Aorta (tissue), 5 donors: ENCODE results near the gene TGM5. TPM values are rescaled to one million over a fixed set of nuclear protein-coding genes. Genes with fewer than 3 reads are reported as not detected.

Experiments used
- ATAC-seq: fragments of 200-7000 bp; cut with Tn5 transposase; one replicate; pipeline ENCODE4 v1.9.1; 2022; ENCODE audit warnings: moderate library complexity; ENCODE audit not compliant: low FRiP score
- DNase-seq, 2 donors: peaks; one replicate each; pipeline ENCODE4 v3.0.0-alpha.2; 2020
- H3K27ac ChIP-seq, 2 donors: one replicate each; pipeline ENCODE4 v1.5.1; 2013; ENCODE audit warnings: low read length in 2 of 2, mild to moderate bottlenecking in 2 of 2, moderate library complexity in 2 of 2, control low read depth in 1 of 2, inconsistent platforms in 1 of 2, low read depth in 1 of 2
- H3K27me3 ChIP-seq, 2 donors: one replicate each; pipeline ENCODE4 v1.6.1; 2013; ENCODE audit warnings: control low read depth in 1 of 2, low read length in 1 of 2, mild to moderate bottlenecking in 1 of 2, moderate library complexity in 1 of 2; ENCODE audit not compliant: insufficient read depth in 2 of 2, control insufficient read depth in 1 of 2
- H3K36me3 ChIP-seq, 2 donors: one replicate each; pipeline ENCODE4 v1.6.1; 2013; ENCODE audit warnings: control low read depth in 1 of 2, low read length in 1 of 2, mild to moderate bottlenecking in 1 of 2; ENCODE audit not compliant: insufficient read depth in 2 of 2, control insufficient read depth in 1 of 2
- H3K4me1 ChIP-seq, 2 donors: one replicate each; pipeline ENCODE4 v1.6.1; 2013; ENCODE audit warnings: low read length in 2 of 2, control low read depth in 1 of 2, mild to moderate bottlenecking in 1 of 2, moderate library complexity in 1 of 2; ENCODE audit not compliant: insufficient read depth in 2 of 2, control insufficient read depth in 1 of 2
- H3K4me3 ChIP-seq, 2 donors: one replicate each; pipeline ENCODE4 v1.5.1; 2013; ENCODE audit warnings: low read length in 2 of 2, control low read depth in 1 of 2, mild to moderate bottlenecking in 1 of 2
- H3K9me3 ChIP-seq: one replicate; pipeline ENCODE4 v1.6.1; 2013; ENCODE audit warnings: mild to moderate bottlenecking, low read length; ENCODE audit not compliant: control insufficient read depth
- WGBS, 2 donors: extraction: QIAGEN DNeasy Blood & Tissue Kit; methylation state at CpG; one replicate each; pipeline ENCODE4 v1.1.7; 2013; 5-methylcytosine and 5-hydroxymethylcytosine counted together
- intact Hi-C, 2 donors: fragments of 100-400 bp; cut with DNase I; formaldehyde crosslinking; loops; one replicate each; pipeline versions ENCODE4 v1.14.2 to v1.15.0; 2022
- polyA plus RNA-seq, 2 donors: library from polyadenylated mRNA; stranded (reverse); fragments of 200-250 nt; gene quantifications; one replicate each; pipeline ENCODE4 v1.2.3, GENCODE V29; 2013
- total RNA-seq, 2 donors: library from RNA; stranded (reverse); fragmentation: NEBNext Ultra II Directional; extraction: Animal tissue kit (Norgen Biotek cat#: 25700); gene quantifications; one replicate each; pipeline ENCODE4 v1.2.1, GENCODE V29; 2021
- donor health status: healthy with polysubstance abuse.
- donor health status: Bipolar disorder and iron deficiency.
- donor health status: DM: no; HTN: no; CAD: no.
- donor health status: DM: no; HTN: no; CAD: no.
- donor health status: DM: yes; HTN: yes; CAD: no.

TGM5 gene
- total and polyA plus RNA-seq, 4 donors: 0.84 TPM; not detected in 3

GRCh38 chr15:43244092-43244491 is 22.6 kb downstream of the TGM5 start:
- DNase-seq (no peak), ATAC-seq (no peak)
- 91 to 92% methylated on average over 4 of the region's 4 CpGs for WGBS, 2 donors
- Histone ChIP-seq H3K27ac (no peak overlapping the region), H3K9me3 (no peaks in the 10 kb centered on the region), H3K4me1 (no peaks in the 10 kb centered on the region), H3K27me3 (no peaks in the 10 kb centered on the region), H3K4me3 (no peak overlapping the region), H3K36me3 (no peaks in the 10 kb centered on the region)
- intact Hi-C loops: no loop called here

- H3K27ac ChIP-seq: no peak overlapping the region
- ATAC-seq (no peak), DNase-seq (no peak)
- H3K36me3 ChIP-seq: no peaks in the 10 kb centered on the region
- no peaks in the 10 kb centered on the region for H3K27me3 ChIP-seq
- intact Hi-C loops: no loop called here
- no peaks in the 10 kb centered on the region for H3K9me3 ChIP-seq
- H3K4me1 ChIP-seq: no peaks in the 10 kb centered on the region
- 99 to 100% methylated on average over 2 of the region's 2 CpGs for WGBS, 2 donors
- H3K4me3 ChIP-seq: no peak overlapping the region
These were observed 23.6 kb downstream of the TGM5 start for GRCh38 chr15:43243020-43243645.

- Histone ChIP-seq H3K9me3 (no peaks in the 10 kb centered on the region), H3K27me3 (no peaks in the 10 kb centered on the region), H3K36me3 (no peaks in the 10 kb centered on the region), H3K27ac (no peak overlapping the region), H3K4me1 (no peaks in the 10 kb centered on the region), H3K4me3 (no peak overlapping the region)
- intact Hi-C loops: no loop called here
- ATAC-seq (no peak), DNase-seq (no peak)
- 93% methylated on average over 5 of the region's 5 CpGs for WGBS, 2 donors
These were observed 24.1 kb downstream of the TGM5 start for GRCh38 chr15:43242616-43243015.

GRCh38 chr15:43241100-43241499 is 25.6 kb downstream of the TGM5 start:
- H3K36me3 ChIP-seq: no peaks in the 10 kb centered on the region
- no peaks in the 10 kb centered on the region for H3K9me3 ChIP-seq
- peak; percentile 86 for ATAC-seq
- H3K4me1 ChIP-seq: no peaks in the 10 kb centered on the region
- no peak overlapping the region for H3K27ac ChIP-seq
- no peak overlapping the region for H3K4me3 ChIP-seq
- DNase-seq: peak; percentile 75 to 83
- 5 to 7% methylated on average over 1 of the region's 1 CpG for WGBS, 2 donors
- H3K27me3 ChIP-seq: no peaks in the 10 kb centered on the region
- intact Hi-C loops: no loop called here

- Histone ChIP-seq H3K27me3 (no peaks in the 10 kb centered on the region), H3K4me3 (no peak overlapping the region), H3K27ac (no peak overlapping the region), H3K36me3 (no peaks in the 10 kb centered on the region), H3K4me1 (no peaks in the 10 kb centered on the region), H3K9me3 (no peaks in the 10 kb centered on the region)
- intact Hi-C loops: no loop called here
- ATAC-seq (no peak), DNase-seq (no peak)
- WGBS, 2 donors: 93 to 96% methylated on average over 7 of the region's 7 CpGs
These were observed 26.8 kb downstream of the TGM5 start for GRCh38 chr15:43239732-43240491.

- H3K4me1 ChIP-seq: no peaks in the 10 kb centered on the region
- intact Hi-C loops: no loop called here
- no peak overlapping the region for H3K4me3 ChIP-seq
- H3K27ac ChIP-seq: no peak overlapping the region
- 85 to 92% methylated on average over 10 of the region's 10 CpGs for WGBS, 2 donors
- ATAC-seq (no peak), DNase-seq (no peak)
- no peaks in the 10 kb centered on the region for H3K36me3 ChIP-seq
- no peaks in the 10 kb centered on the region for H3K27me3 ChIP-seq
- no peaks in the 10 kb centered on the region for H3K9me3 ChIP-seq
These were observed 28.0 kb downstream of the TGM5 start for GRCh38 chr15:43238671-43239131.

GRCh38 chr15:43237842-43238470 is 28.8 kb downstream of the TGM5 start:
- WGBS, 2 donors: 85 to 89% methylated on average over 9 of the region's 9 CpGs
- no peaks in the 10 kb centered on the region for H3K4me1 ChIP-seq
- H3K27me3 ChIP-seq: no peaks in the 10 kb centered on the region
- H3K4me3 ChIP-seq: no peak overlapping the region
- no peaks in the 10 kb centered on the region for H3K36me3 ChIP-seq
- no peak overlapping the region for H3K27ac ChIP-seq
- intact Hi-C loops: no loop called here
- DNase-seq: no peak
- ATAC-seq: no peak
- no peaks in the 10 kb centered on the region for H3K9me3 ChIP-seq

GRCh38 chr15:43235536-43235935 is 31.2 kb downstream of the TGM5 start:
- 93 to 97% methylated on average over 6 of the region's 6 CpGs for WGBS, 2 donors
- ATAC-seq: no peak
- intact Hi-C loops: no loop called here

More at GRCh38 chr15:43235536-43235935, 31.2 kb downstream of the TGM5 start:
- no peak overlapping the region for H3K4me3 ChIP-seq
- DNase-seq: no peak
- H3K27ac ChIP-seq: no peak overlapping the region
- H3K27me3 ChIP-seq: no peaks in the 10 kb centered on the region
- no peaks in the 10 kb centered on the region for H3K9me3 ChIP-seq
- H3K4me1 ChIP-seq: no peaks in the 10 kb centered on the region
- no peaks in the 10 kb centered on the region for H3K36me3 ChIP-seq
